T-helper 17 cell (primary cell): ENCODE measurements around the gene CXCL13. TPM values are rescaled to one million over a fixed set of nuclear protein-coding genes. Genes with fewer than 3 reads are reported as not detected.
"Not testable (repeated sequence)": the region's sequence is repeated elsewhere in the genome, so short reads cannot be mapped to it uniquely, and the experiment has no call there.

ENCODE experiments used
- ATAC-seq: fragments of 150-1000 bp; cut with Tn5 transposase; 2 replicates; pipeline ENCODE4 v1.10.0; 2021; ENCODE audit warnings: mild to moderate bottlenecking, moderate library complexity
- DNase-seq, 3 donors: peaks; one replicate each; pipeline versions ENCODE4 v3.0.0 to v3.0.0-alpha.2; 2020 to 2021
- H3K9me3 ChIP-seq: one replicate; pipeline ENCODE4 v1.7.0; 2013; ENCODE audit warnings: low read length, mild to moderate bottlenecking; ENCODE audit not compliant: control insufficient read depth, poor library complexity, severe bottlenecking
- H3K27ac Mint-ChIP-seq: one replicate; pipeline ENCODE4 v1.8.0; 2022; ENCODE audit warnings: mild to moderate bottlenecking, moderate library complexity, mixed read lengths
- H3K27me3 Mint-ChIP-seq: one replicate; pipeline ENCODE4 v1.8.0; 2022; ENCODE audit warnings: mixed read lengths
- H3K36me3 Mint-ChIP-seq: one replicate; pipeline ENCODE4 v1.8.0; 2022; ENCODE audit warnings: low read depth, mixed read lengths
- H3K4me1 Mint-ChIP-seq: one replicate; pipeline ENCODE4 v1.8.0; 2022; ENCODE audit warnings: mild to moderate bottlenecking, mixed read lengths
- H3K4me3 Mint-ChIP-seq: one replicate; pipeline ENCODE4 v1.8.0; 2022; ENCODE audit warnings: mild to moderate bottlenecking, moderate library complexity, mixed read lengths
- total RNA-seq, 4 donors: library from RNA in 2 of 4; stranded (reverse) in 2 of 4; gene quantifications; one replicate each; pipeline ENCODE4 v1.2.3 and lab custom pipeline; 2022 to 2026

CXCL13 gene
- total RNA-seq, 2 donors from 2014 or later: not detected

- peak; percentile 13 to 38 (median 16) for DNase-seq
- H3K9me3 ChIP-seq: no peaks in the 10 kb centered on the region
- Mint-ChIP-seq H3K27me3 (peaks cover 38% of the 10 kb centered on the region), H3K27ac (no peak overlapping the region), H3K4me3 (peak overlapping the region; percentile 19), H3K36me3 (no peaks in the 10 kb centered on the region), H3K4me1 (peaks cover 9% of the 10 kb centered on the region)
- peak; percentile 81 for ATAC-seq
Observed at GRCh38 chr4:77618383-77619241, 13.0 kb downstream of the CXCL13 start.

DNA sequence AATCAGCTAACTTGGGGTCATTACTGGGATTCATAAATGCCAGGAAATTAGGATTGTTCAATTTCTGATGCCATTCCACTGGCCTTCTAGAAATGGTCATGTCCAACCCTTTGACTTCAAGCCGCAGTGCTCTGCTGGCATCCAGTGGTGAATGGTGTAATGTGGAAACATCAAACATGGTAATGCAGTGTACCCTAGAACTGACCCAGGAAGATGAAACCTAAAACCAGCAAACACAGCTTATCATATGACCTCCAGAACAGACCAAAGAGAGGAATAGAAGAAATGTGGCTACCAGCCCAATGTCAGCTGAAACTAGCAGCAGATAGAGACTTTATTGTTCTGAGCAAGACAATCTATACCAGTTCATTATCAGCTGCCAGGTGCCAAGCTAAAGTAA is 13.8 kb downstream of the CXCL13 start:
- ATAC-seq (no peak), DNase-seq (no peak)
- Mint-ChIP-seq H3K36me3 (no peaks in the 10 kb centered on the region), H3K4me3 (no peak overlapping the region), H3K27ac (no peak overlapping the region), H3K27me3 (peaks cover 37% of the 10 kb centered on the region), H3K4me1 (peaks cover 9% of the 10 kb centered on the region)
- no peaks in the 10 kb centered on the region for H3K9me3 ChIP-seq

- no peak overlapping the region for H3K4me3 Mint-ChIP-seq
- no peak overlapping the region for H3K27ac Mint-ChIP-seq
- no peak for ATAC-seq
- no peaks in the 10 kb centered on the region for H3K36me3 Mint-ChIP-seq
- peaks cover 27% of the 10 kb centered on the region for H3K27me3 Mint-ChIP-seq
- no peak for DNase-seq
- peaks cover 6% of the 10 kb centered on the region for H3K4me1 Mint-ChIP-seq
- no peaks in the 10 kb centered on the region for H3K9me3 ChIP-seq
Observed at GRCh38 chr4:77621254-77621653, 15.6 kb downstream of the CXCL13 start.

- DNase-seq: no peak
- Mint-ChIP-seq H3K27me3 (peaks cover 25% of the 10 kb centered on the region), H3K4me1 (peaks cover 6% of the 10 kb centered on the region), H3K36me3 (no peaks in the 10 kb centered on the region), H3K4me3 (no peak overlapping the region), H3K27ac (no peak overlapping the region)
- no peaks in the 10 kb centered on the region for H3K9me3 ChIP-seq
- ATAC-seq: no peak
Observed at GRCh38 chr4:77623091-77623490, 17.5 kb downstream of the CXCL13 start.

GRCh38 chr4:77624213-77624612 is 18.6 kb downstream of the CXCL13 start:
- no peak overlapping the region for H3K4me3 Mint-ChIP-seq
- no peaks in the 10 kb centered on the region for H3K4me1 Mint-ChIP-seq
- no peaks in the 10 kb centered on the region for H3K9me3 ChIP-seq
- ATAC-seq (no peak), DNase-seq (no peak)
- peaks cover 2% of the 10 kb centered on the region for H3K36me3 Mint-ChIP-seq
- no peak overlapping the region for H3K27ac Mint-ChIP-seq
- H3K27me3 Mint-ChIP-seq: peaks cover 15% of the 10 kb centered on the region

GRCh38 chr4:77625485-77625884 is 19.9 kb downstream of the CXCL13 start:
- ATAC-seq (no peak), DNase-seq (no peak)
- no peak overlapping the region for H3K27ac Mint-ChIP-seq
- no peak overlapping the region for H3K4me3 Mint-ChIP-seq
- H3K36me3 Mint-ChIP-seq: peaks cover 2% of the 10 kb centered on the region
- peaks cover 5% of the 10 kb centered on the region for H3K4me1 Mint-ChIP-seq
- H3K27me3 Mint-ChIP-seq: peaks cover 3% of the 10 kb centered on the region
- H3K9me3 ChIP-seq: no peaks in the 10 kb centered on the region

DNA sequence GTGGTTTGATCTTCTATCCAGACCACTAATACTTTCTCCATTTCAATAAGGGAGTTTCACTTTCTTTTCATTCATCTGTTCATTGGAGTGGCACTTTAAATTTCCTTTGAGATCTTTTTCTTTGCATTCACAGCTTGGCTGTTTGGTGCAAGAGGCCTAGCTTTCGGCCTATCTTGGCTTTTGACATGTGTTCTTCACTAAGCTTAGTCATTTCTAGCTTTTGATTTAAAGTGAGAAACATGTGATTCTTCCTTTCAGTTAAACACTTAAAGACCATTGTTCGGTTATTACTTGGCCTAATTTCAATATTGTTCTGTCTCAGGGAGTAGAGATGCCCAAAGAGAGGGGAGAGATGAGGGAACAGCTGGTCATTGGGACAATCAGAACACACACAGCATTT is 24.3 kb downstream of the CXCL13 start:
- no peak overlapping the region for H3K27ac Mint-ChIP-seq
- peak overlapping the region; percentile 34 for H3K4me3 Mint-ChIP-seq
- H3K4me1 Mint-ChIP-seq: peaks cover 7% of the 10 kb centered on the region
- ATAC-seq: no peak
- H3K27me3 Mint-ChIP-seq: no peaks in the 10 kb centered on the region
- no peak for DNase-seq
- peaks cover 2% of the 10 kb centered on the region for H3K36me3 Mint-ChIP-seq
- H3K9me3 ChIP-seq: no peaks in the 10 kb centered on the region

DNA sequence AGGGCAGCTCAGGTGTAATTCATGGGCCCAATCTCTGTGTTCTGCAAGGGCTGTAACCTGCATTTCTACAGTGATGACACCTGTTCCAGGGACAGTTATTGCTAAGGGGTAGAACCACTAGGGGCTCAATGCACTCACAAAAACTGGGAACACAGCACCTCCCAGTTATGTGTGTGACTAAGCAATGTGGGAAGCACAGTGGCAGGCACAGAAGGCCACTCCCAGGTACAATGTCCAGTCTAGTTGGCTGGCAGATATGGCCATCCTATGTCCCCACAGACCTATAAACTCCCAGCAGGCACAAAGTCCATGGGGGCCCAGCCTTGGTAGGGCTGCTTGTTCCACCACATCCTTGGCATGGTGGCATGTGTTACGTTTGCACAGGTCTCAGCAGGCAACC is 25.7 kb downstream of the CXCL13 start:
- Mint-ChIP-seq H3K27me3 (no peaks in the 10 kb centered on the region), H3K4me3 (no peak overlapping the region), H3K27ac (no peak overlapping the region), H3K36me3 (peaks cover 2% of the 10 kb centered on the region), H3K4me1 (peaks cover 7% of the 10 kb centered on the region)
- DNase-seq (no peak), ATAC-seq (no peak)
- H3K9me3 ChIP-seq: no peaks in the 10 kb centered on the region

- H3K36me3 Mint-ChIP-seq: no peaks in the 10 kb centered on the region
- ATAC-seq (no peak), DNase-seq (no peak)
- H3K4me1 Mint-ChIP-seq: peaks cover 7% of the 10 kb centered on the region
- no peak overlapping the region for H3K4me3 Mint-ChIP-seq
- no peaks in the 10 kb centered on the region for H3K27me3 Mint-ChIP-seq
- no peaks in the 10 kb centered on the region for H3K9me3 ChIP-seq
- no peak overlapping the region for H3K27ac Mint-ChIP-seq
Observed at GRCh38 chr4:77634132-77634785, 28.6 kb downstream of the CXCL13 start.

DNA sequence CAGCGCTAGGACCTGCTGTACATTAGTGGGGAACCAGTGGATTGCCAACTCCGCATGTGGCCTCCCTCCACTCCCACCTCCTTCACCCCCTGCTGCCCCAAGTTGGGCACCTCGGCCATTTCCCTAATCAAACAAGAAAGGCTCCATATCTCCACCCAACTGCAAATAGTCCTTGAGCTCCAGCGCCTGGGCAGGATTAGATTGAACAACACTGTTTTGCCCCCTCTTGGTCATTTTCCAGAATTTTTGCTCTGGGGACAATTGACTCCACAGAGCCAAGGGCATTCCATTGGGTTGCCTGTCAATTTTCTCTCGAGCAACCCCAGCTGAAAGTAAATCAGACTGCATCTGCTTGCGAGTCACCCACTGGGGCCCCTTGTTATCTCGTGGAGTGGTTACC is 29.6 kb downstream of the CXCL13 start:
- DNase-seq (no peak), ATAC-seq (no peak)
- no peaks in the 10 kb centered on the region for H3K9me3 ChIP-seq
- Mint-ChIP-seq H3K4me3 (no peak overlapping the region), H3K36me3 (no peaks in the 10 kb centered on the region), H3K27ac (no peak overlapping the region), H3K27me3 (no peaks in the 10 kb centered on the region), H3K4me1 (peaks cover 2% of the 10 kb centered on the region)

GRCh38 chr4:77635876-77636275 is 30.3 kb downstream of the CXCL13 start:
- Mint-ChIP-seq H3K36me3 (no peaks in the 10 kb centered on the region), H3K27me3 (no peaks in the 10 kb centered on the region), H3K4me3 (no peak overlapping the region), H3K4me1 (no peaks in the 10 kb centered on the region), H3K27ac (no peak overlapping the region)
- DNase-seq (no peak), ATAC-seq (no peak)
- no peaks in the 10 kb centered on the region for H3K9me3 ChIP-seq

GRCh38 chr4:77636902-77637301 is 31.3 kb downstream of the CXCL13 start:
- Mint-ChIP-seq H3K4me1 (no peaks in the 10 kb centered on the region), H3K27me3 (no peaks in the 10 kb centered on the region), H3K27ac (no peak overlapping the region), H3K4me3 (no peak overlapping the region), H3K36me3 (no peaks in the 10 kb centered on the region)
- H3K9me3 ChIP-seq: no peaks in the 10 kb centered on the region
- no peak for DNase-seq
- ATAC-seq: no peak

DNA sequence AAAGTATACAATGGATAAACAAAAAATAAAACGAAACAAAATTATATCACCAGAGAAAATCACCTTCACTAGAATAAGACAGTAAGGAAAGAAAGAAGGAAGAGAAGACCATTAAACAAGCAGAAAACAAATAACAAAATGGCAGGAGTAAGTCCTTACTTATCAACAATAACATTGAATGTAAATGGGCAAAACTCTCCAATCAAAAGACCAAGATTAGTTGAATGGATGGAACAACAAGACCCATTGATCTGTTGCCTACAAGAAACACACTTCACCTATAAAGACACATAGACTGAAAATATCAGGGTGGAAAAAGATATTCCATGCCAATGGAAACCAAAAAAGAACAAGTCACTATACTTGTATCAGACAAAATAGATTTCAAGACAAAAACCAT is 38.4 kb downstream of the CXCL13 start:
- H3K27ac Mint-ChIP-seq, H3K4me3 Mint-ChIP-seq, ATAC-seq, H3K4me1 Mint-ChIP-seq, DNase-seq, H3K36me3 Mint-ChIP-seq, H3K27me3 Mint-ChIP-seq, H3K9me3 ChIP-seq: not testable (repeated sequence)

GRCh38 chr4:77650787-77651186 is 45.2 kb downstream of the CXCL13 start:
- H3K9me3 ChIP-seq: peaks cover 4% of the 10 kb centered on the region
- H3K27ac Mint-ChIP-seq: no peak overlapping the region
- ATAC-seq: no peak
- no peaks in the 10 kb centered on the region for H3K27me3 Mint-ChIP-seq
- no peak overlapping the region for H3K4me3 Mint-ChIP-seq
- no peak for DNase-seq
- no peaks in the 10 kb centered on the region for H3K36me3 Mint-ChIP-seq
- H3K4me1 Mint-ChIP-seq: no peaks in the 10 kb centered on the region
